Measurements from ENCODE around the gene IRF5. TPM values are rescaled to one million over a fixed set of nuclear protein-coding genes. Genes with fewer than 3 reads are reported as not detected.

The IRF5 gene
- total RNA-seq, 1 donor from 2014 or later = 0.36 TPM

DNA sequence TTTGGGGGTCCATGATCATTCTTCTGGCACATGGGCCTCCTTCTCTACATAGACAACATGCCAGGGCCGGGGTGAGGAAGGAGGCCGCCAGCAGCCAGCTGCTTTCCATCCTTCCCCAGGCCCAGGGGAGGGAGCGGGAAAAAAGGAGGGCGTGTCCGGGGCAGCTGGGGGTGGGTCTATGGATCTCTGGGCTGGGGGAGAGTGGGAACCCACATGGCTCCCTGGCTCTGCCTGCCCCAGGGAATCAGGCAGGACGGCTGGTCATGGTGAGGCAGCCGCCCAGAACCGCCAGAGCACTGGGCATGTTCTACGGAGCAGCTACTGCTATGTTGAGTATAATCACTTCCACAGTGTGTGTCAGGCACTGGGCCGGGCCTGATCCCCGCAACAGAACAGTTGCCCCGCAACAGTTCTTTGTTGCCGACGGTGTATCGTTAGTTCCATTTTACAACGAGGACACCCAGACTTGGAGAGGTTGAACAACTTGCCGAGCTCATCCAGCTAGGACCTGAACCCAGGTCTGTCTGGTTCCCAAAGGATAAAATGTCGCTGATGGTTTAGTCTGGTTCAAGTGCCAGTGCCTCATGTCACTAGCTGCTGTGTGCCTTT, 6.4 kb upstream of the IRF5 start:
- H3K36me3 Mint-ChIP-seq (ENCODE audit: low read depth, unreplicated experiment) = peaks cover 3% of the 10 kb centered on the region
- Histone ChIP-seq H3K4me2 (ENCODE audit: low read length) (no peak overlapping the region), H3K27me3 (ENCODE audit: insufficient read depth, low read length) (peaks cover 4% of the 10 kb centered on the region), H3K79me2 (ENCODE audit: insufficient read depth, low read length) (no peaks in the 10 kb centered on the region), H3K4me3 (ENCODE audit: insufficient read depth, low read depth, low read length) (no peak overlapping the region), H3K36me3 (ENCODE audit: insufficient read depth, low read length) (no peaks in the 10 kb centered on the region), H3K4me1 (ENCODE audit: insufficient read depth, low read length) (no peaks in the 10 kb centered on the region), H2AFZ (ENCODE audit: low read depth, low read length) (no peak overlapping the region), H3K9me3 (ENCODE audit: insufficient read depth, low read depth, low read length) (no peaks in the 10 kb centered on the region), H4K20me1 (ENCODE audit: insufficient read depth, low read length) (no peaks in the 10 kb centered on the region), H3K27ac (ENCODE audit: low read depth, low read length) (no peak overlapping the region), H3K9ac (ENCODE audit: low read length) (no peak overlapping the region)
- H3K27ac Mint-ChIP-seq (ENCODE audit: unreplicated experiment) = no peak overlapping the region
- TF ChIP-seq, protein P1, sequence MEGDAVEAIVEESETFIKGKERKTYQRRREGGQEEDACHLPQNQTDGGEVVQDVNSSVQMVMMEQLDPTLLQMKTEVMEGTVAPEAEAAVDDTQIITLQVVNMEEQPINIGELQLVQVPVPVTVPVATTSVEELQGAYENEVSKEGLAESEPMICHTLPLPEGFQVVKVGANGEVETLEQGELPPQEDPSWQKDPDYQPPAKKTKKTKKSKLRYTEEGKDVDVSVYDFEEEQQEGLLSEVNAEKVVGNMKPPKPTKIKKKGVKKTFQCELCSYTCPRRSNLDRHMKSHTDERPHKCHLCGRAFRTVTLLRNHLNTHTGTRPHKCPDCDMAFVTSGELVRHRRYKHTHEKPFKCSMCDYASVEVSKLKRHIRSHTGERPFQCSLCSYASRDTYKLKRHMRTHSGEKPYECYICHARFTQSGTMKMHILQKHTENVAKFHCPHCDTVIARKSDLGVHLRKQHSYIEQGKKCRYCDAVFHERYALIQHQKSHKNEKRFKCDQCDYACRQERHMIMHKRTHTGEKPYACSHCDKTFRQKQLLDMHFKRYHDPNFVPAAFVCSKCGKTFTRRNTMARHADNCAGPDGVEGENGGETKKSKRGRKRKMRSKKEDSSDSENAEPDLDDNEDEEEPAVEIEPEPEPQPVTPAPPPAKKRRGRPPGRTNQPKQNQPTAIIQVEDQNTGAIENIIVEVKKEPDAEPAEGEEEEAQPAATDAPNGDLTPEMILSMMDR (IDR thresholded peaks at IDR 0.05; ENCODE audit: insufficient read depth, low read depth, low read length) = no peak
- TF ChIP-seq EZH2 (IDR thresholded peaks at IDR 0.05; ENCODE audit: insufficient read depth, low read length) = no peak
- H3K4me1 Mint-ChIP-seq (ENCODE audit: low read depth, unreplicated experiment) = no peaks in the 10 kb centered on the region
- peaks cover 5% of the 10 kb centered on the region for H3K9me3 Mint-ChIP-seq (ENCODE audit: unreplicated experiment)
- H3K4me3 Mint-ChIP-seq (ENCODE audit: unreplicated experiment) = no peak overlapping the region
- H3K27me3 Mint-ChIP-seq (ENCODE audit: low read depth, unreplicated experiment) = peaks cover 41% of the 10 kb centered on the region
- FAIRE-seq (no peak), DNase-seq (ENCODE audit: low read depth) (no peak)

DNA sequence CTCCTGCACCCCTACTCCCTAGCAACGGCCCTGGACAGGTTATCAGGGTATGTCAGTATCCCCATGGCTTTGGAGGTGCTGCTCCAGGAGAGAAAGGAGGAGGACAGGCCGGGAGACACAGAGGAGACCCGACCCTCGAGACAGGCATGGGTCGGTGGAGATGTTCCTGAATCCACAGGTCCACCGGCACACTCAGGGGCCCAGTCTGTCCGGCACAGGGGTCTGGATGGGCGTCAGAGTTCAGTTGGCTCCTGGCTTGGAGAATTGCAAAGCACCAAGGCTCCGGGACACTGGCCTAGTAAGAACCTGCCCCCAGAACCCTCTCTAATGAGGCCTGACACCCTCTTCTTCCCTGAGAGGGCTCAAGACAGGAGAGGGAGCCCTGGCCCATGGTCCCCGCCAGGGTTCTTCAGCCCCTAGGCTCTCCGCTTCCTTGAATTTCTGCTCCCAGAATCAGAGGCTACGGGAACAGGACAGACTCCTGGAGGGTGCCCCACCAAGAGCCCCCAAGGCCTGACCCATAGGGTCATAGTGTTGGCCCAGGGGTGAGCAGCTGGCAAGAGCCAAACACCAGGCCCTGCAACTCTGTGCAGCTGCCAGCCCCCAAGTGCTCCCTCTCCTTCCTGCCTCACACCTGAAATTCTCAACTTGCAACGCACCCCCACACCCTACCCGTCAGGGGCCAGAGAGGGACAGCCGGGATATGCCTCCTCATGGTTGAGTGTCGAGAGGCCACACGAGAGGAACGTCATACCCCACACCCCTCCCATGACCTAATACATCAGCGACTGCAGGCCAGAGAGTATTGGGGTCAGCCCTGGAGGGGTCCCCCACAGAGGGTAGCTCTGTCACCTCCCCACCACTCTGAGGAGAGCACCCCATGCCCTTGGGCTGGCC, 5.5 kb upstream of the IRF5 start:
- Mint-ChIP-seq H3K27ac (ENCODE audit: unreplicated experiment) (no peak overlapping the region), H3K27me3 (ENCODE audit: low read depth, unreplicated experiment) (peaks cover 47% of the 10 kb centered on the region), H3K4me1 (ENCODE audit: low read depth, unreplicated experiment) (no peaks in the 10 kb centered on the region), H3K4me3 (ENCODE audit: unreplicated experiment) (no peak overlapping the region), H3K9me3 (ENCODE audit: unreplicated experiment) (peaks cover 5% of the 10 kb centered on the region), H3K36me3 (ENCODE audit: low read depth, unreplicated experiment) (peaks cover 3% of the 10 kb centered on the region)
- no peaks in the 10 kb centered on the region for H3K79me2 ChIP-seq (ENCODE audit: insufficient read depth, low read length)
- TF ChIP-seq EZH2 (IDR thresholded peaks at IDR 0.05; ENCODE audit: insufficient read depth, low read length) = no peak
- TF ChIP-seq, protein P1 (IDR thresholded peaks at IDR 0.05; ENCODE audit: insufficient read depth, low read depth, low read length) = no peak
- no peaks in the 10 kb centered on the region for H3K4me1 ChIP-seq (ENCODE audit: insufficient read depth, low read length)
- FAIRE-seq = no peak
- H3K36me3 ChIP-seq (ENCODE audit: insufficient read depth, low read length) = no peaks in the 10 kb centered on the region
- no peak overlapping the region for H3K9ac ChIP-seq (ENCODE audit: low read length)
- DNase-seq (ENCODE audit: low read depth) = no peak
- H4K20me1 ChIP-seq (ENCODE audit: insufficient read depth, low read length) = no peaks in the 10 kb centered on the region
- no peak overlapping the region for H3K4me3 ChIP-seq (ENCODE audit: insufficient read depth, low read depth, low read length)
- peaks cover 11% of the 10 kb centered on the region for H3K27me3 ChIP-seq (ENCODE audit: insufficient read depth, low read length)
- H2AFZ ChIP-seq (ENCODE audit: low read depth, low read length) = no peak overlapping the region
- H3K9me3 ChIP-seq (ENCODE audit: insufficient read depth, low read depth, low read length) = no peaks in the 10 kb centered on the region
- H3K27ac ChIP-seq (ENCODE audit: low read depth, low read length) = no peak overlapping the region
- no peak overlapping the region for H3K4me2 ChIP-seq (ENCODE audit: low read length)

DNA sequence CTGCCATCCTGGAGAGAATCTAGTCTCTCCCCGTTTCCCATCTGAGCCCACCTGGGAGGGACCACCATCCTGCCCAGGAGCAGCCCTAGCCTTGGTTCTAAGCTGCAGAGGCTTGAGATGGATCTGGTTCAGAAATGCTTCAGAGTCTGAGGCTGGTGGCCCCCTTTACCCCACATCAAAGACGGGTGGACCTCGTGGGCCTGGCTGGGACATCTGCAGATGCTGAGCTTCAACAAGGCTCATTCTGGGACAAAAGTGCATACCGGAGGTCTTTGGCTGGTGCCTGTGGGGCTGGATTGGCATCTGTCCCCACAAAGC, 4.9 kb upstream of the IRF5 start:
- H3K79me2 ChIP-seq (ENCODE audit: insufficient read depth, low read length) = no peaks in the 10 kb centered on the region
- peaks cover 50% of the 10 kb centered on the region for H3K27me3 Mint-ChIP-seq (ENCODE audit: low read depth, unreplicated experiment)
- no peak overlapping the region for H3K9ac ChIP-seq (ENCODE audit: low read length)
- H3K4me3 ChIP-seq (ENCODE audit: insufficient read depth, low read depth, low read length) = no peak overlapping the region
- no peaks in the 10 kb centered on the region for H4K20me1 ChIP-seq (ENCODE audit: insufficient read depth, low read length)
- no peak overlapping the region for H3K4me2 ChIP-seq (ENCODE audit: low read length)
- DNase-seq (ENCODE audit: low read depth) (no peak), FAIRE-seq (no peak)
- H3K4me3 Mint-ChIP-seq (ENCODE audit: unreplicated experiment) = no peak overlapping the region
- TF ChIP-seq, protein P1 (IDR thresholded peaks at IDR 0.05; ENCODE audit: insufficient read depth, low read depth, low read length) = no peak
- TF ChIP-seq EZH2 (IDR thresholded peaks at IDR 0.05; ENCODE audit: insufficient read depth, low read length) = no peak
- no peak overlapping the region for H2AFZ ChIP-seq (ENCODE audit: low read depth, low read length)
- peaks cover 3% of the 10 kb centered on the region for H3K36me3 Mint-ChIP-seq (ENCODE audit: low read depth, unreplicated experiment)
- H3K27me3 ChIP-seq (ENCODE audit: insufficient read depth, low read length) = peaks cover 17% of the 10 kb centered on the region
- peaks cover 5% of the 10 kb centered on the region for H3K9me3 Mint-ChIP-seq (ENCODE audit: unreplicated experiment)
- no peaks in the 10 kb centered on the region for H3K4me1 ChIP-seq (ENCODE audit: insufficient read depth, low read length)
- no peak overlapping the region for H3K27ac Mint-ChIP-seq (ENCODE audit: unreplicated experiment)
- H3K36me3 ChIP-seq (ENCODE audit: insufficient read depth, low read length) = no peaks in the 10 kb centered on the region
- H3K9me3 ChIP-seq (ENCODE audit: insufficient read depth, low read depth, low read length) = no peaks in the 10 kb centered on the region
- H3K27ac ChIP-seq (ENCODE audit: low read depth, low read length) = no peak overlapping the region
- no peaks in the 10 kb centered on the region for H3K4me1 Mint-ChIP-seq (ENCODE audit: low read depth, unreplicated experiment)
